ENCODE results near the gene UBE2C. TPM values are rescaled to one million over a fixed set of nuclear protein-coding genes. Genes with fewer than 3 reads are reported as not detected.

Gene UBE2C
- total and polyA plus RNA-seq, 2 donors (not counting 1 experiment from before 2014, with no cell fraction given): 0.54 to 2.4 TPM

GRCh38 chr20:45779011-45779915, 33.2 kb upstream of the UBE2C start:
- Mint-ChIP-seq H3K4me1 (peaks cover 2% of the 10 kb centered on the region), H3K9me3 (ENCODE audit: insufficient read depth) (no peaks in the 10 kb centered on the region), H3K27me3 (peaks cover 26% of the 10 kb centered on the region), H3K27ac (no peak overlapping the region), H3K4me3 (no peak overlapping the region)
- ChIA-PET CTCF (interaction anchor here (1.0 to 2.7 kb wide), 3 partner anchors 8 to 486 kb away, joined by 3 to 19 read pairs (median 3); no protein-coding TSS in a partner anchor), POLR2A (no interaction called here)
- Histone ChIP-seq H3K4me2 (replicated peaks; ENCODE audit: low read depth, low read length, poor library complexity, severe bottlenecking) (no peak overlapping the region), H3K27me3 (replicated peaks in 1 of 4; ENCODE audit: control extremely low read depth in 1 of 4, control insufficient read depth in 3 of 4, insufficient read depth in 4 of 4, low read length in 3 of 4) (peaks cover 0 to 14% (median 1%) of the 10 kb centered on the region in 4 experiments), H3K4me1 (ENCODE audit: control insufficient read depth in 2 of 2, insufficient read depth in 2 of 2, low read length in 2 of 2) (peaks cover 0 to 4% of the 10 kb centered on the region in 2 donors), H3K9me3 (ENCODE audit: control extremely low read depth in 1 of 3, control insufficient read depth in 2 of 3, insufficient read depth in 1 of 3, low read length in 2 of 3) (no peaks in the 10 kb centered on the region), H3K27ac (ENCODE audit: low read length in 2 of 2) (no peak overlapping the region), H3K36me3 (replicated peaks in 1 of 2; ENCODE audit: control extremely low read depth in 1 of 2, control insufficient read depth in 1 of 2, extremely low read depth in 1 of 2, insufficient read depth in 2 of 2, low read length in 1 of 2) (no peaks in the 10 kb centered on the region), H4K20me1 (ENCODE audit: control insufficient read depth, insufficient read depth, low read length, poor library complexity, severe bottlenecking) (no peaks in the 10 kb centered on the region), H3K9ac (ENCODE audit: low read length) (no peak overlapping the region), H3K79me2 (ENCODE audit: control insufficient read depth, insufficient read depth, low read length) (no peaks in the 10 kb centered on the region), H3K4me3 (ENCODE audit: control extremely low read depth in 1 of 5, extremely low read depth in 1 of 5, insufficient read depth in 1 of 5, low read depth in 2 of 5, low read length in 4 of 5) (no peak overlapping the region), H2AFZ (ENCODE audit: insufficient read depth, low read depth, low read length, poor library complexity, severe bottlenecking) (no peak overlapping the region)
- TF ChIP-seq EZH2 (IDR thresholded peaks at IDR 0.05; ENCODE audit: borderline replicate concordance, insufficient read depth, low read depth, low read length, poor library complexity, severe bottlenecking): no peak
- TF ChIP-seq, protein P1, sequence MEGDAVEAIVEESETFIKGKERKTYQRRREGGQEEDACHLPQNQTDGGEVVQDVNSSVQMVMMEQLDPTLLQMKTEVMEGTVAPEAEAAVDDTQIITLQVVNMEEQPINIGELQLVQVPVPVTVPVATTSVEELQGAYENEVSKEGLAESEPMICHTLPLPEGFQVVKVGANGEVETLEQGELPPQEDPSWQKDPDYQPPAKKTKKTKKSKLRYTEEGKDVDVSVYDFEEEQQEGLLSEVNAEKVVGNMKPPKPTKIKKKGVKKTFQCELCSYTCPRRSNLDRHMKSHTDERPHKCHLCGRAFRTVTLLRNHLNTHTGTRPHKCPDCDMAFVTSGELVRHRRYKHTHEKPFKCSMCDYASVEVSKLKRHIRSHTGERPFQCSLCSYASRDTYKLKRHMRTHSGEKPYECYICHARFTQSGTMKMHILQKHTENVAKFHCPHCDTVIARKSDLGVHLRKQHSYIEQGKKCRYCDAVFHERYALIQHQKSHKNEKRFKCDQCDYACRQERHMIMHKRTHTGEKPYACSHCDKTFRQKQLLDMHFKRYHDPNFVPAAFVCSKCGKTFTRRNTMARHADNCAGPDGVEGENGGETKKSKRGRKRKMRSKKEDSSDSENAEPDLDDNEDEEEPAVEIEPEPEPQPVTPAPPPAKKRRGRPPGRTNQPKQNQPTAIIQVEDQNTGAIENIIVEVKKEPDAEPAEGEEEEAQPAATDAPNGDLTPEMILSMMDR (IDR thresholded peaks at IDR 0.05): no peak
- intact Hi-C loops (cut with micrococcal nuclease): loop anchor here (10.0 kb wide), 1 partner anchor 324 kb away; no protein-coding TSS in a partner anchor
- ATAC-seq (ENCODE audit: low read depth): no peak
- WGBS (ENCODE audit: insufficient coverage): 83% methylated on average over 6 of the region's 8 CpGs
- DNase-seq: no peak

GRCh38 chr20:45780159-45780558, 32.3 kb upstream of the UBE2C start:
- H3K27ac Mint-ChIP-seq: no peak overlapping the region
- H3K27me3 Mint-ChIP-seq: peaks cover 20% of the 10 kb centered on the region
- no peak overlapping the region for H2AFZ ChIP-seq (ENCODE audit: insufficient read depth, low read depth, low read length, poor library complexity, severe bottlenecking)
- ChIA-PET CTCF (interaction anchor here (0.8 to 2.7 kb wide), 3 partner anchors 9 to 461 kb away, joined by 3 to 19 read pairs (median 3); no protein-coding TSS in a partner anchor), POLR2A (no interaction called here)
- peaks cover 5 to 10% of the 10 kb centered on the region in 2 donors for H3K4me1 ChIP-seq (ENCODE audit: control insufficient read depth in 2 of 2, insufficient read depth in 2 of 2, low read length in 2 of 2)
- no peaks in the 10 kb centered on the region for H3K79me2 ChIP-seq (ENCODE audit: control insufficient read depth, insufficient read depth, low read length)
- H3K9me3 Mint-ChIP-seq (ENCODE audit: insufficient read depth): no peaks in the 10 kb centered on the region
- H3K4me3 Mint-ChIP-seq: no peak overlapping the region
- intact Hi-C loops (cut with micrococcal nuclease): no loop called here
- no peak for DNase-seq
- TF ChIP-seq, protein P1 (IDR thresholded peaks at IDR 0.05): no peak
- TF ChIP-seq EZH2 (IDR thresholded peaks at IDR 0.05; ENCODE audit: borderline replicate concordance, insufficient read depth, low read depth, low read length, poor library complexity, severe bottlenecking): no peak
- H3K4me2 ChIP-seq (replicated peaks; ENCODE audit: low read depth, low read length, poor library complexity, severe bottlenecking): no peak overlapping the region
- H3K36me3 ChIP-seq (replicated peaks in 1 of 2; ENCODE audit: control extremely low read depth in 1 of 2, control insufficient read depth in 1 of 2, extremely low read depth in 1 of 2, insufficient read depth in 2 of 2, low read length in 1 of 2): no peaks in the 10 kb centered on the region
- no peak overlapping the region for H3K27ac ChIP-seq (ENCODE audit: low read length in 2 of 2)
- H4K20me1 ChIP-seq (ENCODE audit: control insufficient read depth, insufficient read depth, low read length, poor library complexity, severe bottlenecking): no peaks in the 10 kb centered on the region
- no peak overlapping the region for H3K9ac ChIP-seq (ENCODE audit: low read length)
- ATAC-seq (ENCODE audit: low read depth): no peak
- peaks cover 8% of the 10 kb centered on the region for H3K4me1 Mint-ChIP-seq
- H3K27me3 ChIP-seq (replicated peaks in 1 of 4; ENCODE audit: control extremely low read depth in 1 of 4, control insufficient read depth in 3 of 4, insufficient read depth in 4 of 4, low read length in 3 of 4): peaks cover 0 to 14% (median 1%) of the 10 kb centered on the region in 4 experiments
- no peaks in the 10 kb centered on the region for H3K9me3 ChIP-seq (ENCODE audit: control extremely low read depth in 1 of 3, control insufficient read depth in 2 of 3, insufficient read depth in 1 of 3, low read length in 2 of 3)
- H3K4me3 ChIP-seq (ENCODE audit: control extremely low read depth in 1 of 5, extremely low read depth in 1 of 5, insufficient read depth in 1 of 5, low read depth in 2 of 5, low read length in 4 of 5): no peak overlapping the region
- WGBS (ENCODE audit: insufficient coverage): 98% methylated on average over 3 of the region's 4 CpGs
